Activated CD8-positive, alpha-beta memory T cell treated with anti-CD3 and anti-CD28 coated beads for 1 hour (primary cell): ENCODE results near the gene LRMDA.
"Not testable (repeated sequence)": the region's sequence is repeated elsewhere in the genome, so short reads cannot be mapped to it uniquely, and the experiment has no call there.

ENCODE experiments used
- DNase-seq, 2 donors: peaks; one replicate each; pipeline ENCODE4 v3.0.0-alpha.2; 2020; ENCODE audit warnings: low read depth in 1 of 2; ENCODE audit errors: extremely low read depth in 1 of 2

LRMDA gene

DNA sequence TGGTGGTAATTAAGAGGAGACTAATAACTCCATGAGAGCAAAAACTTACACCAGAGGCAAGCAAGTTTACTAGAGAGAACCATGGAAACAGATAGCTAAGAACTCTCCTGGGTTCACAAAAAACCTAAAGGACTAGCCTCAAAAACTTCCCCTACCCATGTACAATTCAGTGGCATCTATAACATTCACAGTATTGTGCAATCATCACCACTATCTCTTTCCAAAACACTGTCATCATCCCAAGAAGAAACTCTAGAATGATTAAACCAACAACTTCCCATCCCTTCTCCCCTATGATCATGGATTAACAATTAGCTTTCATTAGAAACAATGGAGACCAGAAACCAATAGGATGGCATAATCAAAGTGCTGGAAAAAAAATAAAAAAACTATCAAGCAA lies 1038.3 kb downstream of the LRMDA start:
- no peak for DNase-seq

DNA sequence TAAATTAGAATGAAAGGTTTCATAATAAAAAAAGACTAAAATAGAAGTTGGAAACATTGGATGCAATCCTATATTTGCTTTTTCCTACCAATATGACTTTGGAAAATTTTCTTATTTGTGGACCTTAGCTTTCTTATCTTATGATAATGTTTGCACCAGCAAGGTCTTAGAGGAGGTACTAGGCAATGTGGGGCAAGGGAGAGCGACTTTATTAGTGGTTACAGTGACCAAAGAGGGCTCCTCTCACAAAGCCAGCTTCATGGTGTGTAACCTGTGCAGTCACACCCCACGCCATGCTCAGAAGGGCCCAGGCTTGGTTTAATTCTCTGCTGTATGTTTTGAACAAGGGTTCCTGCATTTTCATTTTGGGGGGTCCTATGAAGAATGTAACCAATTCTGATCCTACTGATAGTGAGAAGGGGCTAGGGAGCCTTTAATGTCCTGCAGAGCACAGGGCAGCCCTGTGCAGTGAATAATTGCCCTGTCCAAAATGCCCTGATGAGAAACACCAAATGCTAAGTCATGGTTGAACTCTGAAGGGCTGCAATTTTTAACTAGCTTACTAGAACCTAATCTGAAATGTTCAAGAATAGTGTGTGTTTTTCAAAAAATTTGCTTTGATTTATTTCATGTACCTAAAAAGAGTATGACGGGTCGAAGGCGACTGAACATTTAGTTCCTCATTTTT lies 1047.8 kb downstream of the LRMDA start:
- DNase-seq: no peak

DNA sequence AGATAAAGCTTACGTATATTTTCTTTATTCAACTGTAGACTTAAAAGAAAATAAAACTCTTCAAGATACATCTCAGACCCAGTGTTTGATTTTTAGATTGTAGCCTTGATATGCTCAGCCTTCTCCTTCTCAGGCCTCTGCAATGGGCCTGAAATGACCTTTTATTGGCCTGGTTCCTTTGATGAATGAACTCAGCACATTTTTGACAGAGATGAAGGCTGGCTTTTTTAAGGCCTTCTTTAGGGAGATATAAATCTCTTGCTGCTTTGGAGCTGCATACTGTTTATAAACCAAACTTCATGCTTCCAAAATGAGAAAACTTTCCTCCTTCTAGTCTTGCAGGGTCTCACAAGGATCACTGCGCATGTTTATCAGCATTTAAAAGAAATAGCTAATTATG lies 1049.8 kb downstream of the LRMDA start:
- no peak for DNase-seq

DNA sequence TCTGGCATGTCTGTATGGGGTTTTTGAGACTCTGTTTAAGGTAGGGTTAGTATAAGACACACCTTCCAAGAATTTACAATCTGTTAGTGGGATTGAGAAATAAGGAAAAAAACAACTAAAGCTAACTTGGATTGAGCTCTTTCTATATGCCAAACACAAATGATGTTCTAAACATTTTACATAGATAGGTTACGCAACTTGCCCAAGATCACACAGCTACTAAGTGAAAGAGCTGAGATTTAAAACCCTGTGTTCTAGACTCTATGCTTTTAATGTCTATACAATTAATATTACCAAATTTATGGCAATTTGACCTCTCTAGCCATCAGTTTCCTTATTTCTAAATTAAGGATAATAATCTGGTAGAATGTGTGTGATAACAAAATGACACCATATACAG lies 1056.2 kb downstream of the LRMDA start:
- DNase-seq: no peak

DNA sequence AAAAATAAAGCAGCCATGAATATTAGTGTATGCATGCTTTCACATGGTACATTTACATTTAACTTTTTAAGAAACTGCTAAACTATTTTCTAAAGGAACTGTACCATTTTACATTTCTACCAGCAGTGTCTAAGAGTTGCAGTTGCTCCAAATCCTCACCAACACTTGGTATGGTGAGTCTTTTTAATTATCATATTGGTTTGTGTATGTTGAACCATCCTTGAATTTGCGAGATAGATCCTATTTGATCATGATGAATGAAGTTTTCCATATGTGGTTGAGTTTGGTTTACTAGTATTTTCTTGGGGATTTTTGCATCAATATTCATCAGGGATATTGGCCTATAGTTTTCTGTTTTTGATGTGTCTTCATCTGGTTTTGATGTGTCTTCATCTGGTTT lies 1057.2 kb downstream of the LRMDA start:
- no peak for DNase-seq

DNA sequence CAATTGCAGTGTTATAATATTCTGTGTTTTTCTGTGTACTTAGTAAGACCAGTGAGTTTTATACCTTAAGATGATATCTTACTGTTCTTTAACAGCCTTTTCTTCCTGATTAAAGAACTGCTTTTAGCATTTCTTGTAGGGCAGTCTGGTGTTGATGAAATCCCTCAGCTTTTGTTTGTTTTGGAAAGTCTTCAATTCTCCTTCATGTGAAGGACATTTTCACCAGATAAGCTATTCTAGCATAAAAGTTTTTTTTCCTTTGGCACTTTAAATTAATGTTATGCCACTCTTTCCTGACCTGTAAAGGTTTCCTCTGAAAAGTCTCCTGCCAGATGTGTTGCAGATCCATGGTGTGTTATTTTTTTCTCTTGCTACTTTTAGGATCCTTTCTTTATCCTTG lies 1059.8 kb downstream of the LRMDA start:
- DNase-seq: no peak

DNA sequence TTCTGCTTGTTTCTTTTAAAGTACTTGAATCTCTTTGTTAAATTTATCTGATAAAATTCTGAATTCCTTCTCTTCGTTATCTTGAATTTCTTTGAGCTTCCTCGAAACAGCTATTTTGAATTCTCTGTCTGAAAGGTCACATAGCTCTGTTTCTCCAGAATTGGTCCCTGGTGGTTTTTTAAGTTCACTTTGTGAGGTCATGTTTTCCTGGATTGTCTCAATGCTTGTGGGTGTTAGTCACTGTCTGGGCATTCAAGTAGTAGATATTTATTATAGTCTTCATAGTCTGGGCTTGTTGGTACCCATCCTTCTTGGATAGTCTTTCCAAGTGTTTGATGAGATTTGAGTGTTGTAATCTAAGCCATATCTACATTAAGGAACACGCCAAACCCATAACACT lies 1060.6 kb downstream of the LRMDA start:
- no peak for DNase-seq

DNA sequence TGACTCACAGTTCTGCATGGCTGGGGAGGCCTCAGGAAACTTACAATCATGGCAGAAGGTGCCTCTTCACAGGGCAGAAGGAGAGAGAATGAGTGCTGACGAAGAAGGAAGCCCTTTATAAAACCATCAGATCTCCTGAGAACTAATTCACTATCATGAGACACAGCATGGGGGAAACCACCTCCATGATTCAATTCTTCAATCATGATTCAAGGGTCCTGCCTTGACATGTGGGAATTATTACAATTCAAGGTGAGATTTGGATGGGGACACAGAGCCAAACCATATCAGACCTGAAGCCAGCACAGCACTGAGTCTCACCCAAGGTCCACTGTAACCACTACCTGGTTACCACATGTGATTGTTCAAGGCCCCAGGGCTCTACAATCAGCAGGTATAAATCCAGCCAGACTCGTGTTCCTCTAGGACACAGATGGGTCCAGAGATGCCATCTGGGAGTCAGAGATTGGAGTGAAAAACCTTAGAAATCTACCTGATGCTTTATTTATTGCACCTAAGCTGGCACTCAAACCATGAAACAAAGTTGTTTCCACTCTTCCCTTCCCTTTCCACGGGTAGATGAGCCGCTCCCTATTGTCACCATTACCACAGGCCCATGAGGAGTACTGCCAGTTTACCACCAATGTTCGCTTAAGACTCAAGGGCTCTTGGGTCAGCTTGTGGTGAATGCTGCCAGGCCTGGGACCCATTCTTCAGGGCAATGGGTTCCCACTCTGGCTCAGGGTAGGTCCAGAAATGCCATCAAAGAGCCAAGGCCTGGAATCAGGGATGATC lies 1061.5 kb downstream of the LRMDA start:
- no peak for DNase-seq

DNA sequence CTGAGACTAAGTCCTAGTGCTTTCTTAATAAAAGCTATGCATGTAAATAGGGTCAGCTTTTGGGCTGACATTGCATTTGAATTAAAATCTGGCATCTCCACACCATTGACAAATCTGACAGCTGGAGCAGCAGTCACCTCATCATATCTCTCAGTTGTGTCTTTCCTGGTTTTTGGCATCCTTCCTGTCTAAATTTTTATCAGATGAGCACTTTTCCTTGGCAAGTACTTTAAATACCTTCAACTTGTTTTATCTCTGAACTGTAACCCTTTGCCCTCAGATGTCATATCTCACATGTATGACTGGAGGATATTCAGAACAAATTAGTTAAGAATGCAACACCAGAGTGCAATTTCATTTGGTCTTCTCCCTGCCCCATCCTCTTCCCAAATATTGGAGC lies 1066.2 kb downstream of the LRMDA start:
- DNase-seq: no peak

DNA sequence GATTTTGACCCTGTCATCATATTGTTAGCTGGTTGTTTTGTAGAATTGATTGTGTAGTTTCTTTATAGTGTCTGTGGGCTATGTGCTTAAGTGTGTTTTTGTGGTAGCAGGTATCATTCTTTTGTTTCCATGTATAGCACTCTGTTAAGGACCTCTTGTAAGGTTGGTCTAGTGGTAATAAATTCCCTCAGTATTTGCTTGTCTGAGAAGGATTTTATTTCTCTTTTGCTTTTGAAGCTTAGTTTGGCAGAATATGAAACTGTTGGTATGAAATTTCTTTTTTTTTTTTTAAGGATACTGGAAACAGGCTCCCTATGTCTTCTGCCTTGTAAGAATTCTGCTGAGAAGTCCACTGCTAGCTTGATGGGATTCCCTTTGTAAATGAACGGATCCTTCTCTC lies 1073.4 kb downstream of the LRMDA start:
- DNase-seq: no peak

DNA sequence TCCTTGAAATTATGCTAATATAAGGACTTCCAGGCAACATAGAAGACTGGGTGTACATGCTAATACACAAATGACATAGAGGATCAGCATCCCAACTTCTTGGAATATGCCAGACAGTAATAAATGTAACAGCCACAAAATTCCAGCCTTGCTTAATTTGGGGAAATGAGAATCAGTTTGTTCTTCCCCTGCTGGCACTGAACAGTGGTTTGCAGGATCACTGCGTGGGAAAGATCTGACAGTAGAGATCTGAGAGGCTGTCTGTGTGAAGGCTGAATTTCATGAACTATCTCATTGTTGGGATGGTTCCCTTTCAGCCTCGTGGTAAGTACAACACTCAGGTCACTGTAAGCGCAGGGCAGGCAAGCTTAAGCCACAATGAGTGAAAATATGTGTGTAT lies 1078.0 kb downstream of the LRMDA start:
- no peak for DNase-seq

DNA sequence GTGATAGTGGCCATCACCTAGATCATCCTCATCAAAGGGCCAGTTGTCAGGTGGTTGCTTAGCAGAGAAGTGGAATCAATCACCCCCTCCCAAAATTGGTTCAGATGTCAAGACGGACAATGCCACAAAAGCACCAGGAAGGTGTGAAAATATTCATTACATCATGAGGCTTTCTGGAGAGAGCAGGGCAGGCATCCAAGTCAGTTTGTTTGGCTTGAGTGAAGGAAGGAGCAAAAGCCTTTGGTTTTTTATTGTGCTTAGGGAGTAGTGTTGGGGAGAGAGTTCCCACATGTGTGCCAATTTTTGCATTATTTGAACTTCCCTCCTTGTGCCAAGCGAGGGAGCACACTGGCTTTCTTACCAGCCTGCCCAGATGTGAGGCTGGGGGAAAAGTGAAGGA lies 1082.9 kb downstream of the LRMDA start:
- DNase-seq: no peak

DNA sequence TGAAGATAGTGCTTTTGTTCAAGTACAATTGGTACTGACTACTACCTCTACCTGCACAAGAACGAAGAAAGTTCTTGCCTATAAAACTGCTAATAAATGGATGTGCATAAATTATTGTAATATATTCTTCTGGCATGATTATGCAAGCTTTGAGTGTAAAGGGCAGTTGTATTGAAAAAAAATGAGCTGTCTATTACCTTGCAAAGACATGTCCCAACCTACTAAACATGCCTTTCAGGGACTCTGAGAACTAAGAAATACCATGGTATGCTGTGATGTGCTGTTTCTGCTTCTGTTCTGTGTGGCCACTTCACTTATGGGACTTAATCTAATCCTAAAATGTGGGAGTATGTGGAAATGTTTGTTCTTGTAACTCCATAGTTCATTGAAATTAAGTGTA lies 1083.4 kb downstream of the LRMDA start:
- DNase-seq: no peak

DNA sequence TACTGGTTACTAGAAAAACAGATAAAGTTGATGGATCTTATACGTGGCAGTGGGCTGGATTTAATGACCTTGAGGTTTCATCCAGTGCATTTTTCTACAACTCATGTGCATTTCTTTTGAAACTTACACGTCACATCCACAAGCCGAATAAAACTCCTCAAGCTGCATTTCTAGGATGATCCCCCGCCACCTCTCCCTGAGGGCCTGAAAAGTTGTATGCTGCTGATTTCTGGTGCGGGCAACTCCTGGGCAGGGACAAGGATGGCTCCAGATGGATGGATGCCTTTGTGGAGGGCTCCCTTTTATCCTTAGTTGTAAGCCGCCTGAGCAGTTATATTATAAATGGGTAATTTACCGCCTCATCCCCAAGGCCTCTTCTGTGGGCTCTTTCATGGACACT lies 1091.1 kb downstream of the LRMDA start:
- DNase-seq: no peak

DNA sequence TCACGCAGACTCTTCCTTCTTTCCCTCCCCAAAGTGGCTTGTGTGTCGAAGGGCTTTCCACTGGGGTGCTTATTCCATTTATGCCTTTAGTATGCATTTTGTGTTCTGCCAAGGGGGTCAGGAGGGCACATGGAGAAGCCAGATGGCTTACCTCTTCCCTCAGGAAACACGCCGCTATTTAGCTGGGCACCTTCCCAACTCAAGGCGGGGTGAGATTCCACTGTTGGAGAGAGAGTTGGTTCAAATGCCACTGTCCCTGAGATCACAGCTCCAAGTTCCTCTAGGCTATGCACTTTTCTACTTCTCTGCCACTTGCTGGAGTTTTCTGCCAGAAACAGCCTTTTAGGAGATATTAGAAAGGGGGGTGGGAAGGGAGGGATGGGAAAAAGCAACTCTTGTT lies 1091.8 kb downstream of the LRMDA start:
- DNase-seq: no peak

DNA sequence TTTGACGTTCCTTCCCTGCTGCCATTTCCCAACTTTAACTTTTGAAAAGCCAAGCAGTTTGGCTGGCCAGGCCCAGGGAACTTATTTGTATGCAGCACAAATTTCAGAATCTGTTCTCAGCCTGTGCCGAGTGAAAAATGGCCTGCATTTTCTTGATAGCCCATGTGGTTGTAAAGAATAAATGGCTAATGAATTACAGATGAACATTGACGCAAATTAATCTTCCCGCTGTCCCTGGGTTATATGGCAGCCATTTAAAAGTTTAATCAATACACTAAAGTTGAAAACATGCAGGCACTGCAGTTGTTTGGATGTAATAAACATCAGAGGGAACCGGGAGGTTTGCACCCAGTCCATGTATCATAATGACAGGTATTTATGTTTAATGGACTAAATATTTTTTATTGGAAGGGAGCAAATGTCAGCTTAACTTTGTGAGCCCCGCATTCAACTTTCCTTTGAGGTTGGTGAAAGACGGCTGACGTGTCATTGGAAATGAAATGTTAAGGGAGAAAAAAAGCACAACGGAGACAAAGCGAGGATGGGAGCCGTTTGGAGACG lies 1092.4 kb downstream of the LRMDA start:
- DNase-seq: no peak

DNA sequence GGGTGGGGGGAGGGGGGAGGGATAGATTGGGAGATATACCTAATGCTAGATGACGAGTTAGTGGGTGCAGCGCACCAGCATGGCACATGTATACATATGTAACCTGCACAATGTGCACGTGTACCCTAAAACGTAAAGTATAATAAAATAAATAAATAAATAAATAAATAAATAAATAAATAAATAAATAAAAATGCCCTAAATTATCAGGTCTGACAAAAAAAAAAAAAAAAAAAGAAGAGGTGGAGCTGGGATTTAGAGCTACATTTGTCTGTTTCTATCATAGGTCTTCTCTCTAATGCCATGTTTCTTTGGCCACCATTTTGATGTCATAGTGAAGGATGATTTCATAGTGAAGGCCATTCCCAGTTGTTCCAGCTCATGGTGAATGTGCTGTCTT lies 1095.4 kb downstream of the LRMDA start:
- DNase-seq: not testable (repeated sequence)

DNA sequence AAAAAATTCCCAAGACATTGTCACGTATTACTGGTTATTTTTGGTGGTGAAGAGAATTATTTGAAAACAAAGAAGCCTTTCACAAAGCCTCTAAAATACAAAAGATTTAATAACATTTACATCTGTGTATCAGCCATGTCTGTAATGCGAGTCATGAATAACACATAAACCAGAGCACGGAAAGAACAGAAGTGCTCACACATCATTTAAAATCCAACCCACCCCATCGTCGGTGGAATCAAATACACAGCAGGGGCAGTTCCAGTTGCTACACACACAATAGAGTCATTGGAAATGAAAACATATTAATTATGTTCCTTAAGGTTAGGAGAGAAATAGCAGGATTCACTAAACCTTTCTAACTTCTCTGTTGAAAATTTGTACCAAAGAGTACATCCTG lies 1108.9 kb downstream of the LRMDA start:
- no peak for DNase-seq

DNA sequence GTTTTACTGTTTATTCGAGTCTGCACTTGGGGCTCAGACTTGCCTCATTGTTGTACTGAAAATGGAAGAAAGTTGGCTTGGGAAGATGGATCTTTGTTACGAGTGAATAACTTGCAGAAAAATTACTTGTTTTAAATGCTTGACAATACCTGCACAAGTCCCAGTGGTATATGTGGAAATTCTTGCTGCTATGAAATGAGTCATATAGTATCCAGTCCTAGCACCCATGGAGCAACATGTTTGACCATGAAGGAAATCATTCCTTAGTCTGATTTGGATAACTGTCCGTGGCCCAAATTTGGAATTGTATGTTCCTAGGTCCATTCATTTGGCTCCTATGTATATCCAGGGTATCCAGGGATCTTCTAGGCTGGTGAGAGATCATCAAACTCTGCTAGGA lies 1109.4 kb downstream of the LRMDA start:
- no peak for DNase-seq

DNA sequence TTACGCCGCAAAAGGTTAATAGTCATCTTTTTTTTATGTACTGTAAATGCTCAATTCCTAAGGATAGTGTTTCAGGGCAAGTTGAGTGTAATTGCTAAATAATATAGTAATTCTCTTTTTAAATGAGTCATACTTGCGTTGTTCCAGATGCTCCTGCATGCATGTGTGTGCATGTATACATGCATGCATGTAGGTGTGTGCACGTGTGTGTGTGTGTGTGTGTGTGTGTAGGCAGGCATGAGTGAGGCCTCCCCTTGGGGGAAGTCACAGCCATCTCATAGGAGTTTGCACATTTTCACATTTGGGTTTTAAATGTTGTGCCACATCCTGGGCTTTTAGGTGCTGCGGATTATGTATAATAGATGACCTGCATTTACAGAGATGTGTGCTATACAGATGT lies 1110.4 kb downstream of the LRMDA start:
- no peak for DNase-seq

DNA sequence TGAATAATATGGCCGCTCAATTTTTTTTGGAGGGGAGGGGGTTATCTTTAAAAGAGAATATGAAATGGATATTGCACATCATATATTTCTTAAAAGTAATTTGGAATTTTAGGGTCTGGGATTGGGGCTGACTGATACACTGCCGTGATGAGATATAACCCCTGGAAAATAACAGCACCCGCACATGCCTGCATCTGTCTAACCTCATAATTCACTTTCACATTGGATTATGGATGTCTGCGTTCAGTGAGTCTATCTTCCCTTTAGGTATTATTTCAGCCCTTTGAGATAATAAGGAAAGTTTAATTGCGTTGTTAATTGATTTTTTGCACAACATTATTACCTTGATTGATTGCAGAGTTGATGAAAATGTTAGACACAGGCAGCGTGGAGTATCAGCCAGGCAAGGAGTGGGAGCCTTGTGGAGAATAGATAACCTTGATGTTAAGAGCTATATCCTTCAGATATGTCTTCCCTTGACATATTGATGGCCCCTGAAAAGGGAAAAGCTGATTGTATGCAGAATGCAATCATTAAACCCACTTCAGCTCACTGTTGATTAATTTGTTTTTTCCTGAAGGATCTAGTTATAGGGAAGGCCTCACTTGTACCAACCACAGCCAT lies 1111.0 kb downstream of the LRMDA start:
- DNase-seq: no peak

DNA sequence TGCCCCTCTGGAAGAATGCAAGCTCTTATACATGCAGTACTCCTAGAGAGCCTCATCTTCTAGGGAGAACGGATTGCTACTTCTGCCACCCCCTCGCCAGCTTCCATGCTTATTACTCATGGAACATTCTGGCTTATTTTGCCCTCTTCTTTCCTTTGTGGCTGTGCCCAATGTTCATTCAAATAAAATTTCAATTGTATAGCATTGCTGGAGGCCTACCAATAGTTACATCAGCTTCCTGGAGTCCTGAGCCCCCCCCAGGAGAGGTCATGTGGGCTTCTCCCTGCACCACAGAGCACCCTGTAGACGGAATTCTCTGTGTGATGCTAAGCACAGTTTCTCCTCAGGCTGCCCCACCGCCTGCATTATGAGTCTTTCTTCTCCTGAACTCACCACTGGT lies 1112.2 kb downstream of the LRMDA start:
- no peak for DNase-seq
